Measurements from ENCODE around the gene CDC73.

The CDC73 gene

GRCh38 chr1:193176788-193177187 is 55.0 kb downstream of the CDC73 start:
- no peaks in the 10 kb centered on the region for H3K9me2 ChIP-seq (replicated peaks; ENCODE audit: control insufficient read depth, low read length)
- H3K4me2 ChIP-seq (ENCODE audit: low read length) = no peak overlapping the region
- peaks cover 11% of the 10 kb centered on the region; the same call in 1 of the 2 replicates for H3K79me2 ChIP-seq (ENCODE audit: control insufficient read depth, low read length)
- peaks cover 7% of the 10 kb centered on the region; the same call in 1 of the 2 replicates for H3K36me3 ChIP-seq (ENCODE audit: control insufficient read depth, low read length)
- peaks cover 2% of the 10 kb centered on the region; the same call in 1 of the 2 replicates for H3F3A ChIP-seq (ENCODE audit: control insufficient read depth, insufficient read depth)
- no peaks in the 10 kb centered on the region for H3K9me3 ChIP-seq (ENCODE audit: control insufficient read depth, insufficient read depth, low read length)
- no peaks in the 10 kb centered on the region for H4K20me1 ChIP-seq (ENCODE audit: control insufficient read depth, insufficient read depth, low read depth, low read length)
- no peak overlapping the region for H3K27ac ChIP-seq (ENCODE audit: low read depth, low read length)
- no peaks in the 10 kb centered on the region for H3K27me3 ChIP-seq (ENCODE audit: control insufficient read depth, low read length)
- H3K4me3 ChIP-seq (ENCODE audit: low read length) = no peak overlapping the region
- no peaks in the 10 kb centered on the region for H3K4me1 ChIP-seq (ENCODE audit: control insufficient read depth, low read length)
- TF ChIP-seq CTCF (IDR thresholded peaks at IDR 0.05; ENCODE audit: low read depth, low read length, poor library complexity, severe bottlenecking) = no peak
- TF ChIP-seq EZH2phosphoT487 (IDR thresholded peaks at IDR 0.05; ENCODE audit: borderline replicate concordance, low read length) = no peak

GRCh38 chr1:193179094-193179493 is 57.3 kb downstream of the CDC73 start:
- H3K79me2 ChIP-seq (ENCODE audit: control insufficient read depth, low read length) = peaks cover 13% of the 10 kb centered on the region
- H3F3A ChIP-seq (ENCODE audit: control insufficient read depth, insufficient read depth) = peaks cover 2% of the 10 kb centered on the region; the same call in 1 of the 2 replicates
- no peaks in the 10 kb centered on the region for H3K27me3 ChIP-seq (ENCODE audit: control insufficient read depth, low read length)
- H3K27ac ChIP-seq (ENCODE audit: low read depth, low read length) = no peak overlapping the region
- no peak overlapping the region for H3K4me3 ChIP-seq (ENCODE audit: low read length)
- H3K9me3 ChIP-seq (ENCODE audit: control insufficient read depth, insufficient read depth, low read length) = no peaks in the 10 kb centered on the region
- no peaks in the 10 kb centered on the region; the same call in 1 of the 2 replicates for H4K20me1 ChIP-seq (ENCODE audit: control insufficient read depth, insufficient read depth, low read depth, low read length)
- TF ChIP-seq CTCF (IDR thresholded peaks at IDR 0.05; ENCODE audit: low read depth, low read length, poor library complexity, severe bottlenecking) (no peak), EZH2phosphoT487 (IDR thresholded peaks at IDR 0.05; ENCODE audit: borderline replicate concordance, low read length) (no peak)
- H3K36me3 ChIP-seq (ENCODE audit: control insufficient read depth, low read length) = peaks cover 3% of the 10 kb centered on the region; the same call in 1 of the 2 replicates
- no peaks in the 10 kb centered on the region; the same call in 1 of the 2 replicates for H3K4me1 ChIP-seq (ENCODE audit: control insufficient read depth, low read length)
- H3K4me2 ChIP-seq (ENCODE audit: low read length) = no peak overlapping the region
- no peaks in the 10 kb centered on the region for H3K9me2 ChIP-seq (replicated peaks; ENCODE audit: control insufficient read depth, low read length)

- TF ChIP-seq EZH2phosphoT487 (IDR thresholded peaks at IDR 0.05; ENCODE audit: borderline replicate concordance, low read length) (no peak), CTCF (IDR thresholded peaks at IDR 0.05; ENCODE audit: low read depth, low read length, poor library complexity, severe bottlenecking) (no peak)
- H3K79me2 ChIP-seq (ENCODE audit: control insufficient read depth, low read length) = peaks cover 28% of the 10 kb centered on the region
- no peak overlapping the region for H3K27ac ChIP-seq (ENCODE audit: low read depth, low read length)
- peaks cover 7% of the 10 kb centered on the region for H3K4me1 ChIP-seq (ENCODE audit: control insufficient read depth, low read length)
- H3K36me3 ChIP-seq (ENCODE audit: control insufficient read depth, low read length) = no peaks in the 10 kb centered on the region
- no peaks in the 10 kb centered on the region for H3K27me3 ChIP-seq (ENCODE audit: control insufficient read depth, low read length)
- no peaks in the 10 kb centered on the region; the same call in 1 of the 2 replicates for H4K20me1 ChIP-seq (ENCODE audit: control insufficient read depth, insufficient read depth, low read depth, low read length)
- no peaks in the 10 kb centered on the region for H3K9me3 ChIP-seq (ENCODE audit: control insufficient read depth, insufficient read depth, low read length)
- H3K4me2 ChIP-seq (ENCODE audit: low read length) = no peak overlapping the region
- H3K4me3 ChIP-seq (ENCODE audit: low read length) = no peak overlapping the region
- no peaks in the 10 kb centered on the region for H3K9me2 ChIP-seq (replicated peaks; ENCODE audit: control insufficient read depth, low read length)
- peaks cover 2% of the 10 kb centered on the region; the same call in 1 of the 2 replicates for H3F3A ChIP-seq (ENCODE audit: control insufficient read depth, insufficient read depth)
Observed at GRCh38 chr1:193181536-193181935, 59.7 kb downstream of the CDC73 start.
